Gastroesophageal sphincter (tissue), 4 donors: ENCODE measurements around the gene LMO1. TPM values are rescaled to one million over a fixed set of nuclear protein-coding genes. Genes with fewer than 3 reads are reported as not detected.
A peak's percentile ranks its signal among the peaks of the same experiment; 100 is the strongest.

Experiments
- ATAC-seq: fragments of 150-250 bp; one replicate; pipeline ENCODE4 v1.9.1; 2016; ENCODE audit warnings: mild to moderate bottlenecking, moderate library complexity
- H3K27ac ChIP-seq, 4 donors: fragments of 200-600 bp; sonication (generic) in 3 of 4; 1 replicate in 3 of 4; 2 replicates in 1 of 4; pipeline ENCODE4 v1.5.1; 2016 to 2019
- H3K27me3 ChIP-seq: fragments of 200-600 bp; sonication (generic); one replicate; pipeline ENCODE4 v1.5.1; 2019
- H3K36me3 ChIP-seq, 2 donors: fragments of 200-600 bp; sonication (generic); one replicate each; pipeline ENCODE4 v1.5.1; 2019; ENCODE audit warnings: control low read depth in 1 of 2
- H3K4me1 ChIP-seq, 3 donors: fragments of 200-600 bp; sonication (generic); 1 replicate in 2 of 3; 2 replicates in 1 of 3; pipeline ENCODE4 v1.5.1; 2016 to 2019; ENCODE audit warnings: control low read depth in 2 of 3
- H3K4me3 ChIP-seq, 2 donors: fragments of 200-600 bp; sonication (generic); one replicate each; pipeline ENCODE4 v1.5.1; 2019; ENCODE audit warnings: mild to moderate bottlenecking in 1 of 2, moderate library complexity in 1 of 2
- H3K9me3 ChIP-seq, 3 donors: fragments of 200-600 bp; sonication (generic); one replicate each; pipeline ENCODE4 v1.5.1; 2017 to 2019; ENCODE audit warnings: control low read depth in 2 of 3
- EP300 ChIP-seq: sonication (generic); formaldehyde crosslinking; IDR thresholded peaks from one replicate; pipeline ENCODE4 v1.6.1; 2017; ENCODE audit warnings: antibody characterized with exemption, mild to moderate bottlenecking
- POLR2A ChIP-seq, 2 donors: fragments of 450-650 bp; IDR thresholded peaks; one replicate each; pipeline ENCODE4 v1.6.1; 2017; ENCODE audit warnings: antibody characterized with exemption in 2 of 2, mild to moderate bottlenecking in 2 of 2, moderate library complexity in 1 of 2
- POLR2AphosphoS5 ChIP-seq: sonication (generic); formaldehyde crosslinking; IDR thresholded peaks from one replicate; pipeline ENCODE4 v1.6.1; 2017; ENCODE audit warnings: antibody characterized with exemption
- WGBS, 2 donors: methylation state at CpG; one replicate each; pipeline ENCODE4 v1.1.5; 2018; ENCODE audit warnings: low coverage in 1 of 2; 5-methylcytosine and 5-hydroxymethylcytosine counted together
- total RNA-seq, 4 donors: library from RNA; depleted of rRNA; stranded (reverse); fragments of >200 nt; gene quantifications; one replicate each; pipeline ENCODE4 v1.1.0, GENCODE V29; 2016
- TF ChIP-seq, protein P1 (sequence below), 4 experiments: fragments of 200-600 bp in 2 of 4; fragments of 450-650 bp in 2 of 4; sonication (generic) in 1 of 4; IDR thresholded peaks; one replicate each; pipeline ENCODE4 v1.5.1; 2017 to 2019; ENCODE audit warnings: antibody characterized with exemption in 4 of 4, mild to moderate bottlenecking in 2 of 4, moderate library complexity in 2 of 4

Gene LMO1
- total RNA-seq, 4 donors from 2014 or later: not detected

DNA sequence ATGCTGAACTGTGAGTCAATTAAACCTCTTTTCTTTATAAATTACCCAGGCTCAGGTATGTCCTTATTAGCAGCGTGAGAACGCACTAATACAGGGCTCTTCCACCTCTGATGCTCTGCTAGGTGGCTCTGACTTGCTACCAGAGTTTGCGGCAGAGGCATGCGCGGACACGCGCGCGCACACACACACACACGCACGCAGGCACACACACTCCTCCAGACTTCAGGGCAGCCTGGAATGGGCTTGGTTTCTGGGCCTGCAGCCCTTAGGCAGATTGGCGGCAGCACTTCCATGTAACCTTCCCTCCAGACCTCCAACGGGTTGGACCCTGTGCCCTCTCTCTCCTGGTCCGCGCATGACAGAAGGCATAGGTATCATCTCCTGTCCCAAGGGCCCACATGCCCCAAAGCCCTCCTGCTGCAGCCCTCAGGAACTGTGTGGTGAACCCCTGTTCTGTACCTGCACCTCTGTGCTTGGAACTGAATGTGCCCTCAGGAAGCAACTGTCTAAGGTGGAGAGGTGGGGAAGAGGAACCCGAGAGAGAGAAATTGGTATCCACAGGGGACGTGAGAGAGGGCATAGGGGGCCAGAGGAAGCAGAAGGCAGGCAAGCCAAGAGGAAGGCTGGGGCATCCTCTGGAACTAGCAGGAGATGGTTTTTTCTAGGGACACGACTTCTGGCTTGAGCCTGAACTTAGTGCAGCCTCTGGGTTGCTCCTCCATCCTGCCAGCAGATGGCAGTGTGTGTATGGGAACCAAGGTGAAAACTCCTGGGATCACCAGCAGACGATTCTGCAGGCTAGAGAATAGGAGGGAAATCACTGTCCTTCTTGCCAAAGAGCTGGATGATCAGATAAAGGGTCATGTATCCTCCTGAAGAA lies 71.4 kb downstream of the LMO1 start:
- TF ChIP-seq, protein P1, sequence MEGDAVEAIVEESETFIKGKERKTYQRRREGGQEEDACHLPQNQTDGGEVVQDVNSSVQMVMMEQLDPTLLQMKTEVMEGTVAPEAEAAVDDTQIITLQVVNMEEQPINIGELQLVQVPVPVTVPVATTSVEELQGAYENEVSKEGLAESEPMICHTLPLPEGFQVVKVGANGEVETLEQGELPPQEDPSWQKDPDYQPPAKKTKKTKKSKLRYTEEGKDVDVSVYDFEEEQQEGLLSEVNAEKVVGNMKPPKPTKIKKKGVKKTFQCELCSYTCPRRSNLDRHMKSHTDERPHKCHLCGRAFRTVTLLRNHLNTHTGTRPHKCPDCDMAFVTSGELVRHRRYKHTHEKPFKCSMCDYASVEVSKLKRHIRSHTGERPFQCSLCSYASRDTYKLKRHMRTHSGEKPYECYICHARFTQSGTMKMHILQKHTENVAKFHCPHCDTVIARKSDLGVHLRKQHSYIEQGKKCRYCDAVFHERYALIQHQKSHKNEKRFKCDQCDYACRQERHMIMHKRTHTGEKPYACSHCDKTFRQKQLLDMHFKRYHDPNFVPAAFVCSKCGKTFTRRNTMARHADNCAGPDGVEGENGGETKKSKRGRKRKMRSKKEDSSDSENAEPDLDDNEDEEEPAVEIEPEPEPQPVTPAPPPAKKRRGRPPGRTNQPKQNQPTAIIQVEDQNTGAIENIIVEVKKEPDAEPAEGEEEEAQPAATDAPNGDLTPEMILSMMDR (IDR thresholded peaks at IDR 0.05): peak; percentile 65 to 79 (median 72)
- no peak for TF ChIP-seq POLR2AphosphoS5
- WGBS, 2 donors: 26 to 76% methylated on average over 5 to 15 of the region's 19 CpGs
- peak; percentile 41 for ATAC-seq

DNA sequence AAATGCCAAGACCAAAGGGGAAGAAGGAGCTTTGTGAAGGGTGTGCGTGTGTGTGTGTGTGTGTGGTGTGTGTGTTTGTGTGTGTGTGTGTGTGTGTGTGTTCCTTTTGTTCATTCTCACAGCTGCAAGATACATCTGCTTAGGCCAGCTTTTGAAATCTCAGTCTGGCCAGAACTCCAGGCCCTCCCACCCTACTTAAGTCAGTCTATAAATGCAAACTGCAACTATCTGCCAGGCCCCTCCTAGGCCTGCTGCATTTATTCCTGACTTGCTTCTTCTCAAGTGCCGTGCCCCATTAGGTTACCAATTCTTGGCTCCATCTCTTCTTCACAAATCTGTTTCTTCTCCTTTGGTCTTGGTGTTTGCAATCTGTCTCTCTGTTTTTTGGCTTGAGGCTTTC lies 73.2 kb downstream of the LMO1 start:
- TF ChIP-seq POLR2A (IDR thresholded peaks at IDR 0.05) (no peak), POLR2AphosphoS5 (no peak), EP300 (no peak)
- TF ChIP-seq, protein P1 (IDR thresholded peaks at IDR 0.05): no peak
- no peak for ATAC-seq
- H3K27me3 ChIP-seq: peaks cover 16% of the 10 kb centered on the region
- no peaks in the 10 kb centered on the region for H3K36me3 ChIP-seq
- no peaks in the 10 kb centered on the region for H3K4me1 ChIP-seq
- H3K4me3 ChIP-seq: no peak overlapping the region
- 33 to 50% methylated on average over 2 of the region's 2 CpGs for WGBS, 2 donors
- no peaks in the 10 kb centered on the region for H3K9me3 ChIP-seq
- no peak overlapping the region for H3K27ac ChIP-seq

More for the DNA sequence above, 71.4 kb downstream of the LMO1 start:
- no peaks in the 10 kb centered on the region for H3K36me3 ChIP-seq
- no peaks in the 10 kb centered on the region for H3K4me1 ChIP-seq
- H3K4me3 ChIP-seq: no peak overlapping the region
- H3K27me3 ChIP-seq: peaks cover 23% of the 10 kb centered on the region
- no peaks in the 10 kb centered on the region for H3K9me3 ChIP-seq
- H3K27ac ChIP-seq: no peak overlapping the region

DNA sequence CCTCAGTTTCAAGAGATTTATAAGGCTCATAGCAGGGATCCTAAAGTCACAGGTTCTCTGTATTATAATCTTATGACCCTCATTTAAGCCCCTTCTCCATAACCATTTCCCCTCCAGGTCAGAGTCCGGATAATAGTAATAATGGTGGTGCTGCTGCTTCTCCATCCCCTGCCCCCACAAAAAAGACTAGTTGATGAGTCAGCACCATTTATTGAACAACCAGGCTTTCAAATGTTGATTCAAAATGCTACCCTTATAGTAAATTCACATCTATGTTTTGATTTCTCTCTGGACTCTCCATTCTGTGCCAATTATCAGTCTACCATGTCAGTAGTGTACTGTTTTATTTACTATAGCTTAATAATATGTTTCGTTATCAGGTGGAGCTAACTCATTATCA lies 77.2 kb downstream of the LMO1 start:
- Histone ChIP-seq H3K36me3 (no peaks in the 10 kb centered on the region), H3K4me3 (no peak overlapping the region), H3K27ac (no peak overlapping the region), H3K9me3 (no peaks in the 10 kb centered on the region), H3K27me3 (no peaks in the 10 kb centered on the region), H3K4me1 (no peaks in the 10 kb centered on the region)
- no peak for TF ChIP-seq POLR2A (IDR thresholded peaks at IDR 0.05)
- TF ChIP-seq POLR2AphosphoS5: no peak
- TF ChIP-seq EP300: no peak
- TF ChIP-seq, protein P1 (IDR thresholded peaks at IDR 0.05): no peak
- WGBS, 2 donors: 71 to 83% methylated on average over 2 of the region's 2 CpGs
- ATAC-seq: no peak

DNA sequence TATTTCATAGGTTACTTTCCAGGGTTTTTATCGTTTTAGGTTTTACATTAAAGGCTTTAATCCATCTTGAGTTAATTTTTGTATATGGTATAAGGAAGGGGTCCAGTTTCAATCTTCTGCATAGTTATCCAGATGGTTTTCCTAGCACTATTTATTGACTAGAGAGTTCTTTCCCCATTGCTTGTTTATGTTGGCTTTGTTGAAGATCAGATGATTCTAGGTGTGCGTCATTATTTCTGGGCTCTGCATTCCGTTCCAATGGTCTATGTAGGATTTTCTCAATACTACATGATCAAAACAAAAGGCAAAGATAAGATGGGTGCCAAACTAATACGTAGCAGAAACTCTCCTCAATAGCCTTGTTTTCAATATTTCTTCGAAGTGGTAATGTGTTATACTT lies 80.6 kb downstream of the LMO1 start:
- no peak for ATAC-seq
- H3K4me3 ChIP-seq: no peak overlapping the region
- TF ChIP-seq POLR2AphosphoS5 (no peak), POLR2A (IDR thresholded peaks at IDR 0.05) (no peak), EP300 (no peak)
- TF ChIP-seq, protein P1 (IDR thresholded peaks at IDR 0.05): no peak
- H3K27me3 ChIP-seq: peaks cover 6% of the 10 kb centered on the region
- no peak overlapping the region for H3K27ac ChIP-seq
- WGBS, 2 donors: 75 to 77% methylated on average over 4 to 5 of the region's 5 CpGs
- no peaks in the 10 kb centered on the region for H3K4me1 ChIP-seq
- no peaks in the 10 kb centered on the region for H3K36me3 ChIP-seq
- H3K9me3 ChIP-seq: no peaks in the 10 kb centered on the region

DNA sequence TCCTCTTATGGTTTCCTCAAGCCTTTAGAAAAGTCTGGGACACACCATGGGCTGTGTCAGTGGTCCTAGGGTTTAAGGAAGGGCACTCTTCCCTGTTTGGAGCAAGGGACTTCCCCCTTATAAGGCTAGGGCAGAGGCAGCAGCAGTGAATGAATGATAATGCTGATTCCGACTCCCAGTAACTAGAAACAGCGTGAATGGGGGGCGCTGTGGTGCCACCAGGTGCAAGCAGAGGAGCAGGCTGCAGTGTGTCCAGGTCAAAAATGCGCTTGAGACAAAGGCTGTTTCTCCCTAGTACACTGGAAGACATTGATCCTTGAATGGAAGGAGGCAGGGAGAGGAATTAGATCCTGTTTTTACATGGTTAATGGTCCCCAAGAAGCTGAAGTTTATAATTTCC lies 83.2 kb downstream of the LMO1 start:
- H3K27me3 ChIP-seq: peaks cover 15% of the 10 kb centered on the region
- no peaks in the 10 kb centered on the region for H3K9me3 ChIP-seq
- no peak overlapping the region for H3K27ac ChIP-seq
- no peaks in the 10 kb centered on the region for H3K4me1 ChIP-seq
- H3K4me3 ChIP-seq: no peak overlapping the region
- 29 to 50% methylated on average over 2 to 3 of the region's 4 CpGs for WGBS, 2 donors
- H3K36me3 ChIP-seq: no peaks in the 10 kb centered on the region
- TF ChIP-seq POLR2AphosphoS5: no peak
- no peak for TF ChIP-seq POLR2A (IDR thresholded peaks at IDR 0.05)
- TF ChIP-seq EP300: no peak
- TF ChIP-seq, protein P1 (IDR thresholded peaks at IDR 0.05): no peak
- no peak for ATAC-seq
